ENCODE results near the gene C19orf73. TPM values are rescaled to one million over a fixed set of nuclear protein-coding genes. Genes with fewer than 3 reads are reported as not detected.
A peak's percentile ranks its signal among the peaks of the same experiment; 100 is the strongest.

C19orf73 gene, protein sequence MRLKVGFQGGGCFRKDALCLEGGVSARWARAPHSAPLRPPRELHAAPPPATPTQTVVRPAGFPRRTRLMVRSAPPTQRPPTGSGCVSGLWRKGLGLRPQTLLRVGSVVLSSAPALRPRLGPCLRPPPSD
- polyA plus RNA-seq (ENCODE audit: insufficient read length in 4 of 4): 1 to 10 TPM in 2 of 4 donors, under 1 TPM in 2; 0.31 to 1.0 (median 0.70) TPM

DNA sequence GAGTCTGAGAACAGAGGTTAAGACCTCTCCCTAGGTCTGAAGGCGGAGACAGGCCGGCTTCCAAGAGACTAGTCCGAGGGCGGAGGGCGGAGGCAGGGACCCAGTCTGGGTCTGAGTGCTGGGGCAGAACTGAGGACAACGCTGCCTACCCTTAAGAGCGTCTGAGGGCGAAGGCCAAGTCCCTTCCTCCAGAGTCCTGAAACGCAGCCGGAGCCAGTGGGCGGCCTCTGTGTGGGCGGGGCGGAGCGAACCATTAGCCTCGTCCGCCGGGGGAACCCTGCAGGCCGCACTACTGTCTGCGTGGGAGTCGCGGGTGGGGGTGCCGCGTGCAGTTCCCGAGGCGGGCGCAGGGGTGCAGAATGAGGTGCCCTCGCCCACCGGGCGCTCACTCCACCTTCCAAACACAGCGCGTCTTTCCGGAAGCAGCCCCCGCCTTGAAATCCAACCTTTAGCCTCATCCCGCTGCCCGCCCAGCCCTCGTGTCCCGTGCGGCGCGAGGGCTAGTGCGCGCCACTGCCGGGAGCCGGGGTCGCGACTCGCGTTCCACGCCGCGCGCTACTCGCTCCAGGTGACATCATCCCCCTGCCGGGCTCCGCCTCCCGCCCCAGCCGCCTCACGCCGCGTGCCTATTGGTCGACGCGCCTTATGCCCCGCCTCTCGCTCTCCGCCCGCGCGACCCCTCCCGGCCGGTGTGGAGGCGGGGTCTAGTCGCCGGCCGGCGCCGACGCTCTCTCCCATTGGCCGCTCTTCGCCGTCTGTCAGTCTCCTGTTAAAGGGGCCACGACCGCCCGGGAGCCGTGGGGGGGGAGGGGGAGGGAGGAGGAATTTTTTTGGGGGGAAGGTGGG is at the start of gene C19orf73:
TSS of gene C19orf73 (minus strand) at position 579 of the 846 bp plus-strand sequence. CDS start at position 458, 121 bp downstream.
- peak; percentile 77 to 89 (median 86) for DNase-seq (ENCODE audit: low read depth in 4 of 4, low spot score in 3 of 4)

- DNase-seq (ENCODE audit: low read depth in 4 of 4, low spot score in 3 of 4): no peak
These were observed 49.5 kb upstream of the C19orf73 start for GRCh38 chr19:49168421-49168820.

DNA sequence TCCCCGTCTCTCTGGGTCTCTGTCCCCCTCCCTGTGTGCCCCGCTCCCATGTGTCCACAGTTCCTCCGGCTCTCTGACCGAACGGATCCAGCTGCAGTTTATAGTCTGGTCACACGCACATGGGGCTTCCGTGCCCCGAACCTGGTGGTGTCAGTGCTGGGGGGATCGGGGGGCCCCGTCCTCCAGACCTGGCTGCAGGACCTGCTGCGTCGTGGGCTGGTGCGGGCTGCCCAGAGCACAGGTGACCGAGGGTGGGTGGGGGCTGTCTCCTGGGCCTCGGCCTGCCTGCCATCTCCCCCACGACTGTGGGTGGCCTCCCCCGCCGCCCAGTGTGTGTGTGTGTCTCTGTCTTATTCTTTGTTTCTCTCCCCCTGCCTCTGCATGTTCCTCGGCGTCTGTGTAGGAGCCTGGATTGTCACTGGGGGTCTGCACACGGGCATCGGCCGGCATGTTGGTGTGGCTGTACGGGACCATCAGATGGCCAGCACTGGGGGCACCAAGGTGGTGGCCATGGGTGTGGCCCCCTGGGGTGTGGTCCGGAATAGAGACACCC is 49.0 kb upstream of the C19orf73 start:
- DNase-seq (ENCODE audit: low read depth in 4 of 4, low spot score in 3 of 4): no peak

DNA sequence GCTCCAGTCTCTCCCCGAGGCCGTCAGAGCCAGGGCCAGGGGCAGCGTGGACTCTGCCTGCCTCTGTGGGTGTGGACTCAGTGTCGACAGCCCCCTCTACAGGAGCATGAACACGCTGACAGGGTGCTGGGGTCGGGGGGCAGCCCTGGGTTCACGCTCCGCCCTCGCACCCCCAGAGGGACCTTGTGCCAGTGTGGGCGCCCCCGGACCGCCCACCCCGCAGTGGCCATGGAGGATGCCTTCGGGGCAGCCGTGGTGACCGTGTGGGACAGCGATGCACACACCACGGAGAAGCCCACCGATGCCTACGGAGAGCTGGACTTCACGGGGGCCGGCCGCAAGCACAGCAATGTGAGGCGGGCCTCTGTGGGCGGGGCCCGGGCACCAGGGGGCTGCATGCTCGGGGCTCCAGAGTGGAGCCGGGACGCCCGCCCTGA is 46.9 kb upstream of the C19orf73 start:
- DNase-seq (ENCODE audit: low read depth in 4 of 4, low spot score in 3 of 4): no peak

- no peak for DNase-seq (ENCODE audit: low read depth in 4 of 4, low spot score in 3 of 4)
These were observed 46.3 kb upstream of the C19orf73 start for GRCh38 chr19:49165111-49165750.

DNA sequence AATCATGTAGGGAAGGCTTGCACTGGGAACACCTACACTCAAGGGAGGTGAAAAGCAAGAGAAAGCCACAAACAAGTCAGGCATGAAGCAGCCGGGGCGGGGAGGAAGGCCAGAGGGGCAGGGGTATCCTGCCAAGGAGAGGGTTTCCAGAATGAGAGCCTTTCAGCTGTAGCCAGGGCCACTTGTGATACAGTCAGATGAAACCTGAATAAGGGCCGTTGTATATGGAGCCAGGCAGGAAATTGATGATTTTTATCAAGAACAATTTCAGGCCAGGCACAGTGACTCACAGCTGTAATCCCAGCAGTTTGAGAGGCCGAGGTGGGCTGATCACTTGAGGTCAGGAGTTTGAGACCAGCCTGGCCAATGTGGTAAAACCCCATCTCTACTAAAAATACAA is 43.0 kb upstream of the C19orf73 start:
- no peak for DNase-seq (ENCODE audit: low read depth in 4 of 4, low spot score in 3 of 4)

- no peak for DNase-seq (ENCODE audit: low read depth in 4 of 4, low spot score in 3 of 4)
These were observed 41.7 kb upstream of the C19orf73 start for GRCh38 chr19:49160450-49161189.

DNA sequence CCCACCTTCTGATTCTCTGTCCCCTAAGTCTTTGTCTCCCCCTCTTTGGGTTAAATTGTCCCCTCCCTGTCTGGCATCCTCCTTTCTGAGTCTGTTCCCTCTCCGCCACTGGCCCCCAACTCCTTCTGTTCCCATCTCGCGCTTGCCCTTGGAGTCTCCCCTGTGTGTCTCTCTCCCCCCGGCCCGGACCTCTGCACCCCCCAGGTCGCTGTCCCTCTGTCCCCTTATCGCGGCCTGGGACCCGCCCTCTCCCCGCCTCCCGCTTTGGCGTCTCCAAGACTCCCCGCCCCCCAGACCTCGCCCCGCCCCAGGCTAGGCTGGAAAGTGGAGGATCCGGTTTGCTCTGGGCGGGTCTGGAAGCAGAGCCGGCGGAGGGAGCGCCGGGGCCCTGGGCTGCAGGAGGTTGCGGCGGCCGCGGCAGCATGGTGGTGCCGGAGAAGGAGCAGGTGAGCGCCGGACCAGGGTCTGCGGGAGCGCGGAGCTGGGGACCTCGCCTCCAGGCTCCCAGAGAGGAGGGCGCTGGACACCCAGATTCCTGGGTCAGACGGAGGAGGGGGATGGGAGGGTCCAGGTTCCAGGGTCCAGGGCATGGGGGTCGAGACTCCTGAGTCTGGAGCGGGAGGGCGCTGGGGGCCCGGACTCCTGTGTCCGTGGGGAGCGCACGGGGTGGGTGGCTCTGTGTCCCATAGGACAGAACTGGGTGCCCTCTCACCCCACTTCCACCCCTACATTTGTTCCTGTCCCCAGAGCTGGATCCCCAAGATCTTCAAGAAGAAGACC is 38.7 kb upstream of the C19orf73 start, which contains the start of gene TRPM4:
TSS of gene TRPM4 (plus strand) at position 348 of the 780 bp plus-strand sequence. CDS start at position 423, 75 bp downstream.
- peak in 2 of 4 donors; percentile 72 to 76 for DNase-seq (ENCODE audit: low read depth in 4 of 4, low spot score in 3 of 4)

DNA sequence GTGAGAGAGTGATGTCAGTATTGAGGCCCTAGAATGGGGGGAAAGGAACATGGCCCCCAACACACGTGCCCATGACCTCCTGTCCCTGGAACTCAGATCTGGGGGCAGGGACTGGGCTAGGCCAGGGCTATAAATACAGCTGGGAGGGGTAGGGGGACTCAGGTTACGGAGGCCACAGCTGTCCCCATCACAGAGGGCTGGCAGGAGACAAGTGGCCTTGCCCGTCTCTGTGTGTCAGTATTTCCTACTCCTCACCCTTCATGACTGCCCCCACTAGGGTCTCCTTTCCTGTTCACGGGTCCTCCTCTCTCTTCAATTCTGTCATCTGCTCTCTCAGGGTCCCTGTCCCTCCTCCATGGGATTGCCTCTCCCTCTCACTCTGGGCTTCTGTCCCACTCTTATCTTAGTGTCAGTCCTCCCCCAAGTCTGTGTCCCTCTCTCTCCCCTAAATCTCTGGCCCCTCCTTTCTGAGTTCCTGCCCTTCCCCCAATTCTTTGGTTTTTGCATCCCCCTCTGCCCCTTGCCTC is 36.9 kb upstream of the C19orf73 start:
- DNase-seq (ENCODE audit: low read depth in 4 of 4, low spot score in 3 of 4): no peak

- DNase-seq (ENCODE audit: low read depth in 4 of 4, low spot score in 3 of 4): no peak
These were observed 36.3 kb upstream of the C19orf73 start, which contains the start of gene HRC for GRCh38 chr19:49155005-49155819. Gene HRC, minus strand, starts transcription at chr19:49155396. Its CDS starts 159 bp downstream, at chr19:49155237.

DNA sequence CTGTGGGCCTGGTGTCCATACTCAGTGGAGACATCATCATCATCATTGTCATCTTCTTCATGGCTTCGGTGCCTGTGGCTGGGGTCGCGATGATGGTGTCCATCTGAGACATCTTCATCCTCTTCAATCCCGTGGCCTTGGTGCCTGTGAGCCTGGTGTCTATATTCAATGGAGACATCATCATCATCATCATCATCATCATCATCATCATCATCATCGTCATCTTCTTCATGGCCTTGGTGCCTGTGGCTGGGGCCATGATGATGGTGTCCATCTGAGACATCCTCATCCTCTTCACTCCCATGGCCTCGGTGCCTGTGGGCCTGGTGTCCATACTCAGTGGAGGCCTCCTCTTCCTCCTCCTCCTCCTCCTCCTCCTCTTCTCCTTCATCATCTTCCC is 35.3 kb upstream of the C19orf73 start:
- DNase-seq (ENCODE audit: low read depth in 4 of 4, low spot score in 3 of 4): no peak

GRCh38 chr19:49153167-49153809 is 34.3 kb upstream of the C19orf73 start:
- no peak for DNase-seq (ENCODE audit: low read depth in 4 of 4, low spot score in 3 of 4)

DNA sequence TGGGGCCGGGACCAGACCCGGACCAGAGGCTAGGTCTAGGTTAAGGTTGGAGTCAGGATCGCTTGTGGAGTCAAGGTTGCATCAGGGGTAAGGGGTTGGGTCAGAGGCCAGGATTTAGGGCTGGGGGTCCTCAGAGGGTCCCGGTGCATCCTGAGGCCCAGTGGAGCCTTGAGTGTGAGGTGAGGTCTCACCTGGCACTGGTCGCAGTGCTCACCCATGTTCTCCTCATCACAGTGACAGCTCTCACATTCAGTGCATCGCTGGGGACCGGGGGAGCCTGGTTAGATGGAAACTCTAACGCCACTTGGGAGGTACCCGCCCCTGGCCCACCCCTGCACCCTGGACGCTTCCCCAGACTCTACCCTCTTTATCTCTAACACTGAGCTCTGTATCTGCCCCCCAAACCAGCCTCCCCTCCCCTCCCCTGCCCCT is 33.2 kb upstream of the C19orf73 start:
- DNase-seq (ENCODE audit: low read depth in 4 of 4, low spot score in 3 of 4): no peak

DNA sequence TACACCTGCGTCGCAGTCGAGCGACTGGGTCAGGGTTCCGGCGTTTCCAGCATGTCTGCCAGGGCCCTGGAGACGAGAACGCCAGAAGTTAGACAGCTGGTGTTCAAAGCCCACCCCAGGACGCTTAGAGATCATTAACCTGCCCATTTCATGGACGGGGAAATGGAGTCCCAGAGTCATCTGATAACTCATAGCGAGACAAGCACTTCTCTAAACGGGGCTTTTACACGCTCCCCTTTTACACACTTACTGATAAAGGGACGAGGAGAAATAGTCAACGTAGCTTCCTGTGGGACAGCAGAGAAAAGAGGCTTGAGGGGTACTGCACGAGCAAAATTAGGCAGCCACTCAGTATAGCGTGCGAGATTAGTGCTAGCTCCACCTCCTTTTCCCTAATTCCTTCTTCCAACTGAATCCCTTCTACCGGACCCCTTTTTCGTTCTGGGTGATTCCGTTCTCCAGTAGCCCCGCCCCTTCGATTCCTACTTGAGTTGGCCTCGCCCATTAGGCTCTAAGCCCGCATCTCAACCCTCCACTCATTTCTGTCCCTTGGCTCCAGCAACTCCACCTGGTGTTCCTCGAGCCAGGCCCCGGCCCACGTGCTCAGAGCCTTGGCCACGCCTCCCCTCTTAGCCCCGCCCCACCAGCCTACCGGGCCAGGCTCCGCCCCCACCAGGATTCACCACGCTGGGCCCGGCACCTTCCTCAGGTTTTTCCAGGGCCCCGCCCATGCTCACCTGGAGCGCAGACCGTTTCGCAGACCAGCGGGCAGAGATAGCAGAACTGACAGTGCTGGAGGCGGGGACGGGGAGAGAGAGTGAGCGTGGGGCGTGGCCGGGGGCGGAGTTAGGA is 32.5 kb upstream of the C19orf73 start:
- no peak for DNase-seq (ENCODE audit: low read depth in 4 of 4, low spot score in 3 of 4)

DNA sequence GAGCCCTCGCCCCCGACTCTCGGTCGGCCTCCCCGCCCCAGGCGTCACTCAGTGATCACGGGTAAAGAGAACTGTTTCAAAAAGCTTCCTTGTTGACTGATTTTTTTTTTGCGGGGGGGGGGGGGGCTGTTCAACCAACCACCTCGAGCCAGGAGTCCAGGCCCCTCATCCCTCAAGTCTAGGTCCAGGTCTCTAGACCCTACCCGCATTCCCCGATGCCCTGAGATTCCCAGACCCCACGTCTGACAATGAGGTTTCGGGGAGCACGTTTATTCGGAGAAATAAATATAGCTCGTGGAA is 32.0 kb upstream of the C19orf73 start:
- DNase-seq (ENCODE audit: low read depth in 4 of 4, low spot score in 3 of 4): no peak

GRCh38 chr19:49150106-49150943 is 31.4 kb upstream of the C19orf73 start:
- peak in 2 of 4 donors; percentile 81 to 82 for DNase-seq (ENCODE audit: low read depth in 4 of 4, low spot score in 3 of 4)

All from left renal pelvis (tissue), 4 donors.